ENCODE measurements around the gene TSPYL6. TPM values are rescaled to one million over a fixed set of nuclear protein-coding genes. Genes with fewer than 3 reads are reported as not detected.
A peak's percentile ranks its signal among the peaks of the same experiment; 100 is the strongest.

TSPYL6 gene
- polyA plus RNA-seq, 1 of the 3 experiments (the other 2 are of a cell fraction): not detected

GRCh38 chr2:54207666-54208195, 48.3 kb downstream of the TSPYL6 start (continued):
- TF ChIP-seq RFX5 (IDR thresholded peaks at IDR 0.05; ENCODE audit: low read length) (no peak), NFIC (IDR thresholded peaks at IDR 0.05; ENCODE audit: borderline replicate concordance) (peak; percentile 31), GATA2 (CRISPR knock-in tag; IDR thresholded peaks at IDR 0.05) (peak; percentile 54; the same call in 1 of the 2 replicates), USF2 (IDR thresholded peaks at IDR 0.05; ENCODE audit: borderline replicate concordance, low read depth, low read length) (no peak), PBX3 (IDR thresholded peaks at IDR 0.05) (peak; percentile 22; the same call in 1 of the 2 replicates), TCF12 (IDR thresholded peaks at IDR 0.05) (peak; percentile 45; the same call in 1 of the 2 replicates), RXRA (IDR thresholded peaks at IDR 0.05; ENCODE audit: borderline replicate concordance, low read depth) (no peak), EP300 (IDR thresholded peaks at IDR 0.05; ENCODE audit: borderline replicate concordance in 1 of 2, low read depth in 1 of 2, low read length in 1 of 2) (peak in 1 of 2 experiments; percentile 57; a peak in 2 of 4 replicates), RCOR1 (IDR thresholded peaks at IDR 0.05; ENCODE audit: low read length) (no peak)

GRCh38 chr2:54206596-54206995, 49.4 kb downstream of the TSPYL6 start:
- no peaks in the 10 kb centered on the region for H3K27me3 ChIP-seq (ENCODE audit: insufficient read depth)
- POLR2A ChIA-PET: no interaction called here
- H3K4me3 ChIP-seq (ENCODE audit: low read depth in 2 of 2, low read length in 1 of 2): no peak overlapping the region; a peak in 1 of 4 replicates
- H3K9ac ChIP-seq: no peak overlapping the region
- 49% methylated on average over 2 of the region's 2 CpGs for WGBS (ENCODE audit: low lambda C conversion rate)
- no peaks in the 10 kb centered on the region for H3K9me2 ChIP-seq
- no peak overlapping the region for H2AFZ ChIP-seq (ENCODE audit: low read depth)
- H3K79me2 ChIP-seq (ENCODE audit: insufficient read depth): no peaks in the 10 kb centered on the region
- H3K9me3 ChIP-seq: no peaks in the 10 kb centered on the region
- CTCF ChIA-PET: interaction anchor here (0.5 to 2.0 kb wide), 25 partner anchors 8 to 498 kb away, joined by 3 to 9 read pairs (median 3); partner anchors contain the start of gene ACYP2
- H3F3A ChIP-seq (replicated peaks; ENCODE audit: insufficient read depth): peaks cover 5% of the 10 kb centered on the region
- no peaks in the 10 kb centered on the region for H3K36me3 ChIP-seq (replicated peaks in 1 of 2; ENCODE audit: control insufficient read depth in 1 of 2, insufficient read depth in 2 of 2, low read length in 1 of 2)
- TF ChIP-seq CTCF (IDR thresholded peaks at IDR 0.05) (peak; percentile 70), SMC3 (IDR thresholded peaks at IDR 0.05; ENCODE audit: low read depth, low read length) (peak; percentile 45), RAD21 (IDR thresholded peaks at IDR 0.05; ENCODE audit: low read length) (peak; percentile 70), NFIC (IDR thresholded peaks at IDR 0.05; ENCODE audit: borderline replicate concordance) (no peak)
- no peaks in the 10 kb centered on the region for H4K20me1 ChIP-seq (ENCODE audit: insufficient read depth)
- peaks cover 15 to 23% of the 10 kb centered on the region in 2 experiments for H3K4me1 ChIP-seq (ENCODE audit: control insufficient read depth in 1 of 2, insufficient read depth in 2 of 2, low read depth in 1 of 2, low read length in 1 of 2)
- peak; percentile 48 for DNase-seq
- no peak overlapping the region for H3K27ac ChIP-seq (ENCODE audit: low read depth in 2 of 2, low read length in 1 of 2)
- H3K4me2 ChIP-seq: no peak overlapping the region

Data from SK-N-SH (cell line).